ENCODE results near the gene RPGRIP1. TPM values are rescaled to one million over a fixed set of nuclear protein-coding genes. Genes with fewer than 3 reads are reported as not detected.

RPGRIP1 gene
- total and polyA plus RNA-seq, 9 of the 15 experiments (the other 6 are each of a cell fraction or from before 2014, with no cell fraction given) = 0.47 to 0.95 (median 0.65) TPM; not detected in 1

GRCh38 chr14:21252149-21252548, 27.7 kb upstream of the RPGRIP1 start:
- ChIA-PET POLR2A (interaction anchor here (6.1 kb wide), 1 partner anchor 14 kb away, joined by 58 read pairs; no protein-coding TSS in a partner anchor), CTCF (ENCODE audit: low intra/inter-chr PET ratio) (interaction anchor here (0.6 kb wide), 1 partner anchor 234 kb away, joined by 4 read pairs; no protein-coding TSS in a partner anchor)
- H2AFZ ChIP-seq (ENCODE audit: low read depth, low read length) = no peak overlapping the region
- H3K27me3 ChIP-seq (ENCODE audit: control insufficient read depth in 2 of 2, insufficient read depth in 2 of 2, low read length in 2 of 2) = no peaks in the 10 kb centered on the region
- in situ Hi-C loops (cut with MboI) (no loop called here), intact Hi-C loops (cut with micrococcal nuclease) (no loop called here)
- ATAC-seq (no peak), FAIRE-seq (no peak), DNase-seq (ENCODE audit: extremely low read depth in 1 of 4, low spot score in 3 of 4) (no peak)
- H4K20me1 ChIP-seq (replicated peaks; ENCODE audit: control insufficient read depth, insufficient read depth, low read length) = peaks cover 34% of the 10 kb centered on the region
- H3K9me3 ChIP-seq (replicated peaks; ENCODE audit: control insufficient read depth, insufficient read depth, low read depth, low read length) = no peaks in the 10 kb centered on the region
- no peak overlapping the region for H3K4me3 ChIP-seq
- H3K4me2 ChIP-seq (ENCODE audit: insufficient read depth, low read length) = no peak overlapping the region
- H3K36me3 ChIP-seq (ENCODE audit: control insufficient read depth, insufficient read depth, low read length) = peaks cover 93% of the 10 kb centered on the region
- TF ChIP-seq CHAMP1 (IDR thresholded peaks at IDR 0.05) = no peak
- peak; percentile 14; the same call in 1 of the 2 replicates for TF ChIP-seq SUPT5H (IDR thresholded peaks at IDR 0.05)
- TF ChIP-seq CSDE1 (IDR thresholded peaks at IDR 0.05) = no peak
- TF ChIP-seq ZNF449 (CRISPR knock-in tag; IDR thresholded peaks at IDR 0.05) = no peak
- no peak for TF ChIP-seq DDX20 (tag; IDR thresholded peaks at IDR 0.05; ENCODE audit: low read depth)
- peak; percentile 41; the same call in 1 of the 2 replicates for TF ChIP-seq POLR2A (conservative IDR thresholded peaks at IDR 0.05)
- no peak for TF ChIP-seq NR4A1 (CRISPR knock-in tag; IDR thresholded peaks at IDR 0.05)
- TF ChIP-seq NR4A1 (tag; IDR thresholded peaks at IDR 0.05) = no peak
- peak; percentile 47 for TF ChIP-seq POLR2B (IDR thresholded peaks at IDR 0.05; ENCODE audit: low read depth, partially characterized antibody)
- TF ChIP-seq ATF3 (IDR thresholded peaks at IDR 0.05) = no peak
- TF ChIP-seq ATF3 (CRISPR knock-in tag; conservative IDR thresholded peaks at IDR 0.05) = no peak
- 89% methylated on average over 2 of the region's 2 CpGs for WGBS (ENCODE audit: insufficient coverage, low coverage, missing lambda C conversion rate)
- no peak overlapping the region for H3K9ac ChIP-seq (ENCODE audit: insufficient read depth in 1 of 2, low read depth in 2 of 2, low read length in 2 of 2)
- H3K9me1 ChIP-seq (ENCODE audit: control insufficient read depth, insufficient read depth, low read length) = no peaks in the 10 kb centered on the region
- no peaks in the 10 kb centered on the region; a peak in 3 of 5 replicates for H3K4me1 ChIP-seq (replicated peaks in 1 of 2; ENCODE audit: control insufficient read depth in 2 of 2, insufficient read depth in 2 of 2, low read length in 2 of 2)
- H3K27ac ChIP-seq (ENCODE audit: extremely low read depth, low read depth, low read length) = no peak overlapping the region
- peaks cover 100% of the 10 kb centered on the region for H3K79me2 ChIP-seq (ENCODE audit: control insufficient read depth, insufficient read depth, low read length)
- no TSS peak for BruUV-seq (replicated peaks)
